ENCODE measurements around the gene ARHGEF4. TPM values are rescaled to one million over a fixed set of nuclear protein-coding genes. Genes with fewer than 3 reads are reported as not detected.

ARHGEF4 gene
- total RNA-seq, 1 experiment from 2014 or later, result 12.6 TPM

DNA sequence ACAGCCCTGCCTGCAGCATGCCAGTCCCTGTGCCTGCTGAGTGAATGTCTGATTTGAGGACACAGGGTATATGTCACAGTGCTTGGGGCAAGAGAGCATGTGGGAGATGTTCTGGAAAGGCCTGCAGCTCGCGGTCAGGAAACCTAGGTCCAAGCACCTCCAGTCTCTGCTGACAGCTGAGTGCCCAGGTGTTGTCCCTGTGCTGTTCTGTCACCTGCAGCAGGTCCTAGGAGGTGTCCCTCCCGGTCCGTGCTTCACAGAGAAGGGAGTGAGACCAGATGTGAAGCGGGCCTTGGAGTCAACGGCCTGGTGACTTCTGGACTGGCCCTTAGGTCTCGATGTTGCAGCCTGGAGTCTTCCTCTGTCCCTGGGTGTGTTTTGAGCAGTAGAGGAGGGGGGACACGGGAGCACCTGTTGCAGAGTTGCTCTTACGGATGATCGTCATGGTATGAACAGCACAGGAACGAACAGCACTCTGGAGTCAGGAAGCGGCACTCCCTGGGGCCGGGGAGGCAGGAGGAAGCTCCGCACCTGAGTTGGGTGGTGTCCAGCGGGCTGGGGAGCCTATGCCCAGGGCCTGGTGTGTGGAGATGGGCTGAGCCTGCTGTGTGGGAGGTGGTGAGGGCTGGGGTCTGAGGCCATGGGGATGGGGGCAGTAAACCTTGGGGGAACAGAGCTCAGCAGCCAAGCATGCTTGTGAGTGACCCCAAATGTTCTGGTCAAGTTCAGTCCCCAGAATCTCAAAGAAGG lies 21.6 kb upstream of the ARHGEF4 start:
- no peak overlapping the region for H3K4me3 Mint-ChIP-seq
- H3K27ac Mint-ChIP-seq, result peak overlapping the region in 1 of 3 experiments; percentile 32; a peak in 2 of 7 replicates
- H3K9ac ChIP-seq (ENCODE audit: extremely low read depth, insufficient read length, low read length), result no peak overlapping the region
- no peak overlapping the region for H2BK120ac ChIP-seq (ENCODE audit: low read depth, low read length, poor library complexity, severe bottlenecking)
- H4K5ac ChIP-seq (ENCODE audit: insufficient read length, low read depth, low read length), result no peak overlapping the region
- no peaks in the 10 kb centered on the region for H3K23me2 ChIP-seq (ENCODE audit: insufficient read length, low read depth, low read length, poor library complexity, severe bottlenecking)
- WGBS (ENCODE audit: extremely low coverage, insufficient read length, low lambda C conversion rate), result no CpG with 5 or more reads among the region's 15 CpGs
- no peak overlapping the region for H3K4ac ChIP-seq (ENCODE audit: low read depth, low read length)
- peaks cover 8 to 13% of the 10 kb centered on the region in 2 experiments for H3K4me1 Mint-ChIP-seq
- no peak overlapping the region for H2BK15ac ChIP-seq (ENCODE audit: low read depth, low read length)
- H3K79me1 ChIP-seq (ENCODE audit: insufficient read depth, low read depth, low read length, poor library complexity, severe bottlenecking), result no peaks in the 10 kb centered on the region
- no peak overlapping the region for H2AFZ ChIP-seq (ENCODE audit: low read length)
- DNase-seq, result no peak
- H2BK12ac ChIP-seq (ENCODE audit: insufficient read length, low read depth, low read length), result no peak overlapping the region
- H2BK5ac ChIP-seq (ENCODE audit: insufficient read length, low read length), result no peak overlapping the region
- H3K79me2 ChIP-seq (ENCODE audit: insufficient read depth, low read length), result no peaks in the 10 kb centered on the region
- peaks cover 3% of the 10 kb centered on the region for H4K20me1 ChIP-seq (ENCODE audit: control insufficient read depth, insufficient read depth, insufficient read length)
- H3K9me3 Mint-ChIP-seq, result peaks cover 0 to 3% of the 10 kb centered on the region in 2 experiments; a peak in 2 of 5 replicates
- H3K23ac ChIP-seq (ENCODE audit: insufficient read length, low read depth, low read length), result no peak overlapping the region
- no peak overlapping the region for H3K27ac ChIP-seq (ENCODE audit: insufficient read length, low read depth, low read length)
- no peak overlapping the region for H4K91ac ChIP-seq (ENCODE audit: insufficient read length, low read depth, low read length)
- H3K14ac ChIP-seq (ENCODE audit: insufficient read depth, low read length), result peak overlapping the region; percentile 48; the same call in 1 of the 2 replicates
- H3K4me2 ChIP-seq (ENCODE audit: insufficient read depth, insufficient read length, low read length), result no peak overlapping the region
- H3K56ac ChIP-seq (ENCODE audit: insufficient read length, low read depth, low read length), result no peak overlapping the region
- no peaks in the 10 kb centered on the region for H3K9me3 ChIP-seq (ENCODE audit: control insufficient read depth, low read depth, low read length)
- no peak overlapping the region for H3T11ph ChIP-seq (ENCODE audit: low read length)
- H3K36me3 Mint-ChIP-seq (ENCODE audit: insufficient read depth in 1 of 3, low read depth in 3 of 3), result no peaks in the 10 kb centered on the region
- H3K27me3 ChIP-seq (ENCODE audit: insufficient read depth, low read length), result no peaks in the 10 kb centered on the region
- H4K8ac ChIP-seq (replicated peaks; ENCODE audit: insufficient read length, low read depth, low read length), result no peak overlapping the region
- H3K27me3 Mint-ChIP-seq (ENCODE audit: low read depth), result no peaks in the 10 kb centered on the region; the same call in 1 of the 2 replicates
- H2BK20ac ChIP-seq (ENCODE audit: low read depth, low read length, poor library complexity, severe bottlenecking), result no peak overlapping the region
- peaks cover 2% of the 10 kb centered on the region; the same call in 1 of the 2 replicates for H3K4me1 ChIP-seq (ENCODE audit: insufficient read depth, low read length)
- no peak overlapping the region for H2AK5ac ChIP-seq (ENCODE audit: insufficient read length, low read length)
- H3K18ac ChIP-seq (ENCODE audit: insufficient read length, low read depth, low read length), result no peak overlapping the region
- TF ChIP-seq, protein P1, sequence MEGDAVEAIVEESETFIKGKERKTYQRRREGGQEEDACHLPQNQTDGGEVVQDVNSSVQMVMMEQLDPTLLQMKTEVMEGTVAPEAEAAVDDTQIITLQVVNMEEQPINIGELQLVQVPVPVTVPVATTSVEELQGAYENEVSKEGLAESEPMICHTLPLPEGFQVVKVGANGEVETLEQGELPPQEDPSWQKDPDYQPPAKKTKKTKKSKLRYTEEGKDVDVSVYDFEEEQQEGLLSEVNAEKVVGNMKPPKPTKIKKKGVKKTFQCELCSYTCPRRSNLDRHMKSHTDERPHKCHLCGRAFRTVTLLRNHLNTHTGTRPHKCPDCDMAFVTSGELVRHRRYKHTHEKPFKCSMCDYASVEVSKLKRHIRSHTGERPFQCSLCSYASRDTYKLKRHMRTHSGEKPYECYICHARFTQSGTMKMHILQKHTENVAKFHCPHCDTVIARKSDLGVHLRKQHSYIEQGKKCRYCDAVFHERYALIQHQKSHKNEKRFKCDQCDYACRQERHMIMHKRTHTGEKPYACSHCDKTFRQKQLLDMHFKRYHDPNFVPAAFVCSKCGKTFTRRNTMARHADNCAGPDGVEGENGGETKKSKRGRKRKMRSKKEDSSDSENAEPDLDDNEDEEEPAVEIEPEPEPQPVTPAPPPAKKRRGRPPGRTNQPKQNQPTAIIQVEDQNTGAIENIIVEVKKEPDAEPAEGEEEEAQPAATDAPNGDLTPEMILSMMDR (conservative IDR thresholded peaks at IDR 0.05), result no peak
